GM12801 (cell line): ENCODE results near the gene SLC40A1.

Experiments used
- TF ChIP-seq, protein P1 (sequence below): IDR thresholded peaks from one replicate; pipeline ENCODE4 v1.5.1; 2011; ENCODE audit warnings: control low read depth; ENCODE audit not compliant: insufficient read length; ENCODE audit errors: extremely low read depth

SLC40A1 gene

GRCh38 chr2:189521699-189522434, 58.7 kb downstream of the SLC40A1 start:
- TF ChIP-seq, protein P1, sequence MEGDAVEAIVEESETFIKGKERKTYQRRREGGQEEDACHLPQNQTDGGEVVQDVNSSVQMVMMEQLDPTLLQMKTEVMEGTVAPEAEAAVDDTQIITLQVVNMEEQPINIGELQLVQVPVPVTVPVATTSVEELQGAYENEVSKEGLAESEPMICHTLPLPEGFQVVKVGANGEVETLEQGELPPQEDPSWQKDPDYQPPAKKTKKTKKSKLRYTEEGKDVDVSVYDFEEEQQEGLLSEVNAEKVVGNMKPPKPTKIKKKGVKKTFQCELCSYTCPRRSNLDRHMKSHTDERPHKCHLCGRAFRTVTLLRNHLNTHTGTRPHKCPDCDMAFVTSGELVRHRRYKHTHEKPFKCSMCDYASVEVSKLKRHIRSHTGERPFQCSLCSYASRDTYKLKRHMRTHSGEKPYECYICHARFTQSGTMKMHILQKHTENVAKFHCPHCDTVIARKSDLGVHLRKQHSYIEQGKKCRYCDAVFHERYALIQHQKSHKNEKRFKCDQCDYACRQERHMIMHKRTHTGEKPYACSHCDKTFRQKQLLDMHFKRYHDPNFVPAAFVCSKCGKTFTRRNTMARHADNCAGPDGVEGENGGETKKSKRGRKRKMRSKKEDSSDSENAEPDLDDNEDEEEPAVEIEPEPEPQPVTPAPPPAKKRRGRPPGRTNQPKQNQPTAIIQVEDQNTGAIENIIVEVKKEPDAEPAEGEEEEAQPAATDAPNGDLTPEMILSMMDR, result no peak

GRCh38 chr2:189519631-189520387, 60.8 kb downstream of the SLC40A1 start:
- TF ChIP-seq, protein P1, result no peak

DNA sequence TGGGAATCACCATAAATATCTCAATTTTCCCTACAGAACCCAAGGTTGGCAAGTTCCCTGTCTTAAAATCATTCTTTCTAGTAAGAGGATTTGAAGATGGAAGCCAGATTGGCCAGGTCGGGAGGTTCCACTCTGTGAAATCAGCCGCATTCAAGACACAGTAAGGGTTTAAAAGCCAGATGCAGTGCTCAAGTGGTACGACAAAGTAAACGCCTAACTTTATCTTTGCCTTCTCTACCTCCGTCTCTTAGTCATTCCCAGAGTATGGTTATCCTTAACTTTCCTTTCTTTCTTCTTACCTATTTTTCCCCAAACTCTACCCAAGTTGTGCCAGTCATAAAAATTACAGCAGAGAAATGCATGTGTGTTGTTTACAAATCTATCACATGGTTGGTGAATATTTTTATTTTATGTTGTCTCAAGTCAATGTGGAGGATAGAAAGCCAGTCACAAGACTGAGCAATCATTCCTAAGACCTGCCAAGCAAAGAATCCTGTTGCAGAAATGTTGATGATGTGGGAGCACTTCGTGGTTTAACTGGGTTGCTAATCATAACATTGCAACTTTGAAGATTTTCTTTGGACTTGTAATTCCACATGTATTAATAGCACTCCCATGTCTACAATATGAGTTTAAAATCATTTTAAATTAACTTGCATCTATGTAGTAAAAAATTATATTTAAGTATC, 62.6 kb downstream of the SLC40A1 start:
- TF ChIP-seq, protein P1, result no peak

GRCh38 chr2:189516546-189516945, 64.0 kb downstream of the SLC40A1 start:
- TF ChIP-seq, protein P1, result no peak

DNA sequence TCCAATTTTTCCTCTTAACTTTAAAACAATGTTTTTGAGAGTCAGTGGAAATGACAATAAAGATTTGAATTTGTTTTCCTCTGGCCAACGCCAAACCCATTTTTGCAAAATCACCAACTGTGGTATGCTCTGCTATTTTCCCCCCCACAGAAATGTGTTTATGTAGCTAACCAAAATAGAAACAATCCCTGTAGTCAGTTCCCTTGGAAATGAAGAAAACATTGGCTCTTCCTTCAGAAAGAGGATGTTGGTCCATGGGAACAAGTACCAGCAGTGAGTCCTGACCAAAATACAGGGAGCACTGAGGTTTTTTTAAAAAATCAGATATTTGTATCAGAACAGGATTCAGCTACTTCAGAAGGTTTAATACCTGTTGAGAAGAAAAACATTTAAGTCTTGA, 65.3 kb downstream of the SLC40A1 start:
- TF ChIP-seq, protein P1, result no peak

DNA sequence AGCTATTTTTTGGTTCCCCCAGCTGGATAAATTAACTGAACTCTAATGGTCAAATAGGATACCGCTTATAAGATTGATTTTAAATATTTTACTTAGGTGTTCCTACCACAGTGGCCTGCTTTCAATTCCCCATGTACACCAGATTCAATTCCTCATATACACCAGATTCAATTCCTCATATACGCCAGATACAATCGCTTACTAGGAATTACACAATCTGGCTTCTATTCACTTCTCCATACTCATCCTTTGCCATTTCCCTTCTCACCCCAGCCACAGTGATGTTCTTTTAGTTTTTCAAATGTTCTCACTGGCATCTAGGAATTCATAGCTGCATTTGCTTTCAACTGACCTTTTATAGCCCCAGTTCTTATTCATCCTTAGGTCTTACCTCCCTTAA, 66.5 kb downstream of the SLC40A1 start:
- TF ChIP-seq, protein P1, result no peak

DNA sequence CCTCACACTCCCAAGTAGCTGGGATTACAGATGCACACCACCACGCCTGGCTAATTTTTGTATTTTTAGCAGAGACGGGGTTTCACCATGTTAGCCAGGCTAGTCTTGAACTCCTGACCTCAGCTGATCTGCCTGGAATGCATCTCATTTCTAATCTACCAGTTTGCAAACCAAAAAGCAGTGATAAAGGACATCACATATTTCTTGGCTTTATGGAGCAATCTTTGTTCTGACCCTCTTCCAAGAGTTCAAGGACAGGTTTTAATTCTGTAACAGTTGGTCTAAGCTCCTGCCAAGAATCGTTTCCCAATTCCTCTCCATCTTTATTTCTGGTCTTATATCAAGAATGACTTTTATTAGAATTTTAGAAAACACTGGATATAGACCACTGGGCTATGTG, 67.7 kb downstream of the SLC40A1 start:
- TF ChIP-seq, protein P1, result no peak
